Natural killer cell (primary cell): Measurements from ENCODE around the gene CAPN7. TPM values are rescaled to one million over a fixed set of nuclear protein-coding genes. Genes with fewer than 3 reads are reported as not detected.
A peak's percentile ranks its signal among the peaks of the same experiment; 100 is the strongest.

Source experiments
- ATAC-seq, 3 donors: fragments of 150-1000 bp in 2 of 3; fragments of 200-7000 bp in 1 of 3; cut with Tn5 transposase; 1 replicate in 1 of 3; 2 replicates in 2 of 3; pipeline ENCODE4 v1.10.0; 2021; ENCODE audit warnings: mild to moderate bottlenecking in 2 of 3, moderate library complexity in 2 of 3
- DNase-seq, 2 donors: peaks; one replicate each; pipeline versions ENCODE4 v3.0.0 to v3.0.0-alpha.2; 2013 to 2021; ENCODE audit warnings: mixed read lengths in 1 of 2
- H3K27ac ChIP-seq: one replicate; pipeline ENCODE4 v1.5.1; 2013; ENCODE audit warnings: mild to moderate bottlenecking, low read length
- H3K27me3 ChIP-seq: one replicate; pipeline ENCODE4 v1.6.1; 2013; ENCODE audit warnings: low read length; ENCODE audit not compliant: control insufficient read depth, insufficient read depth
- H3K36me3 ChIP-seq: one replicate; pipeline ENCODE4 v1.6.1; 2013; ENCODE audit warnings: low read length; ENCODE audit not compliant: control insufficient read depth, insufficient read depth
- H3K4me1 ChIP-seq: one replicate; pipeline ENCODE4 v1.6.1; 2013; ENCODE audit warnings: low read length; ENCODE audit not compliant: control insufficient read depth, insufficient read depth
- H3K4me3 ChIP-seq: one replicate; pipeline ENCODE4 v1.5.1; 2013; ENCODE audit warnings: low read length
- H3K9me3 ChIP-seq: one replicate; pipeline ENCODE4 v1.6.1; 2013; ENCODE audit warnings: low read length; ENCODE audit not compliant: control insufficient read depth, insufficient read depth
- H3K27ac Mint-ChIP-seq, 2 donors: one replicate each; pipeline ENCODE4 v1.8.0; 2022; ENCODE audit warnings: mild to moderate bottlenecking in 2 of 2, mixed read lengths in 2 of 2, moderate library complexity in 1 of 2
- H3K27me3 Mint-ChIP-seq, 2 donors: one replicate each; pipeline ENCODE4 v1.8.0; 2022; ENCODE audit warnings: low read depth in 2 of 2, mixed read lengths in 2 of 2
- H3K36me3 Mint-ChIP-seq: one replicate; pipeline ENCODE4 v1.8.0; 2022; ENCODE audit warnings: mixed read lengths
- H3K4me1 Mint-ChIP-seq, 2 donors: one replicate each; pipeline ENCODE4 v1.8.0; 2022; ENCODE audit warnings: mixed read lengths in 2 of 2
- H3K4me3 Mint-ChIP-seq: one replicate; pipeline ENCODE4 v1.8.0; 2022; ENCODE audit warnings: mild to moderate bottlenecking, moderate library complexity, mixed read lengths
- H3K9me3 Mint-ChIP-seq, 2 donors: one replicate each; pipeline ENCODE4 v1.8.0; 2022; ENCODE audit warnings: mixed read lengths in 2 of 2
- CTCF ChIP-seq: fragments of 200-600 bp; IDR thresholded peaks from one replicate; pipeline ENCODE4 v1.8.0; 2022; ENCODE audit warnings: antibody characterized with exemption
- WGBS: methylation state at CpG from one replicate; pipeline ENCODE4 v1.1.7; 2013; ENCODE audit warnings: missing lambda C conversion rate; ENCODE audit not compliant: insufficient coverage; 5-methylcytosine and 5-hydroxymethylcytosine counted together
- intact Hi-C: fragments of 100-400 bp; cut with micrococcal nuclease; formaldehyde crosslinking; loops from one replicate; pipeline ENCODE4 v1.14.2; 2022
- total RNA-seq, 4 donors: library from RNA; stranded (reverse); fragments of 120-200 nt in 1 of 4; gene quantifications; one replicate each; pipeline versions ENCODE4 v1.2.3 to v1.2.4, GENCODE V29; 2013 to 2022

CAPN7 gene
- total RNA-seq, 3 donors from 2014 or later (not counting 1 experiment from before 2014, with no cell fraction given) = 35.3 to 59.9 (median 52.8) TPM

DNA sequence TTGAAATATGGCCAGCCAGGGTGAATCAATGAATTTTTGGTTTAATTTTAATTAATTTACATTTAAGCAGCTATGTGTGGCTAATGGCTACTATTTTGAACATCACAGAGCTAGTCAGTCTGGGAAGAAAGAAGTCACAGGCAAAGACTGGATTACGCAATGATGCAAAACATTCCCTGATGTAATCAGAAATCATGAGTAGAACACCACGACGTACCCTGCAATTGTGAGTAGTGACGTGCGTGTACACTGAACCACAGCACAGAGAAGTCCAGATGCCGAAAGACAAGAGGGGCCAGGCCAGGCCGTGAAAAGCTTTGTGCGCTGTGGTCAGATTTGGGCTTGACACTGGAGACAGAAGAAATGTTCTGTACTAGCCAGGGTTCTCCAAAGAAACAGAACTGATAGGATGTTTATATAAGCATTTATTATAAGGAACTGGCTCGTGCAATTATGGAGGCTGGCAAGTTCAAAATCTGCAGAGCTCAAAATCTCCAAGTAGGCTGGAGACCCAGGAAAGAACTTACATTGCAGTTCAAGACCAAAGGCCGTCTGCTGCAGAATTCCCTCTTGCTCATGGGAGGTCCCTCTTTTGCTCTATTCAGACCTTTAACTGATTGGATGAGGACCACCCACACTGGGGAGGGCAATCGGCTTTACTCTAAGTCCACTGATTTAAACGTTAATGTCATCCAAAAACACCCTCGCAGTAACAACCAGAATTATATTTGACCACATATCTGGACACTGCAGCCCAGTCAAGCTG is 81.7 kb downstream of the CAPN7 start:
- no peaks in the 10 kb centered on the region for H3K9me3 Mint-ChIP-seq
- intact Hi-C loops = no loop called here
- peaks cover 93 to 97% of the 10 kb centered on the region in 2 donors for H3K4me1 Mint-ChIP-seq
- H3K4me3 Mint-ChIP-seq = no peak overlapping the region
- ATAC-seq (no peak), DNase-seq (no peak)
- no peaks in the 10 kb centered on the region for H3K9me3 ChIP-seq
- H3K27me3 ChIP-seq = no peaks in the 10 kb centered on the region
- H3K27ac Mint-ChIP-seq = peak overlapping the region; percentile 87 to 97
- H3K27me3 Mint-ChIP-seq = no peaks in the 10 kb centered on the region
- peaks cover 26% of the 10 kb centered on the region for H3K36me3 ChIP-seq
- 85% methylated on average over 13 of the region's 13 CpGs for WGBS
- no peak for TF ChIP-seq CTCF
- H3K4me1 ChIP-seq = peaks cover 84% of the 10 kb centered on the region
- no peak overlapping the region for H3K27ac ChIP-seq
- no peaks in the 10 kb centered on the region for H3K36me3 Mint-ChIP-seq
- H3K4me3 ChIP-seq = no peak overlapping the region

DNA sequence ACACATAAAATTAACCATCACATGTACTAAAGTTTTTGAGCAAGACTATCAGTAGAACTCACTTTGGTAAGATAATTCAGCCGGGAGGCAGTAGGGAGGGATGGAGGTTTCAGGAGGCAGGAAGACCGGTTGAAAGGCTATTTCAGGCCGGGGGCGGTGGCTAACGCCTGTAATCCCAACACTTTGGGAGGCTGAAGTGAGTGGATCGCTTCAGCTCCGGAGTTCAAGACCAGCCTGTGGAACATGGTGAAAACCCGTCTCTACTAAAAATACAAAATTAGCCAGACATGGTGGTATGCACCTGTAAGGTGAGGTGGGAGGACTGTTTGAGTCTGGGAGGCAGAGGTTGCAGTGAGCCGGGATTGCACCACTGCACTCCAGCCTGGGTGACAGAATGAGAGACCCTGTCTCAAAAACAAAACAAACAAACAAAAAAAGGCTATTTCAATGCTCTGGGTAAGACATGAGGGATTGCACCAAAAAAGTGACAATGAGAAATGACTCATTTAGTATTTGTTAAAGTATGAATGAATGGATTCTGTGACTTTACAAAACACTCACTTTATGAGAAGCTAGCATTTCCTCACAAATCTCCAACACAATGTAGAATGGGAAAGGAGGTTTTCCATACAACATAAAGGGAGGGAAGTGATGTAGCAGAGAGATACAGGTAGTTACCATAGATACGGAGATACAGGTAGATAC is 82.4 kb downstream of the CAPN7 start:
- TF ChIP-seq CTCF = no peak
- Mint-ChIP-seq H3K27me3 (no peaks in the 10 kb centered on the region), H3K4me3 (peak overlapping the region; percentile 45), H3K4me1 (peaks cover 92 to 97% of the 10 kb centered on the region in 2 donors), H3K27ac (peak overlapping the region; percentile 87 to 97), H3K36me3 (no peaks in the 10 kb centered on the region), H3K9me3 (no peaks in the 10 kb centered on the region)
- ATAC-seq (no peak), DNase-seq (no peak)
- WGBS = over 99% methylated on average over 9 of the region's 10 CpGs
- H3K27ac ChIP-seq = peak overlapping the region; percentile 50
- no peak overlapping the region for H3K4me3 ChIP-seq
- intact Hi-C loops = no loop called here
- peaks cover 85% of the 10 kb centered on the region for H3K4me1 ChIP-seq
- H3K27me3 ChIP-seq = no peaks in the 10 kb centered on the region
- no peaks in the 10 kb centered on the region for H3K9me3 ChIP-seq
- H3K36me3 ChIP-seq = peaks cover 26% of the 10 kb centered on the region

- Mint-ChIP-seq H3K27ac (peak overlapping the region; percentile 87 to 97), H3K36me3 (no peaks in the 10 kb centered on the region), H3K4me1 (peaks cover 87 to 96% of the 10 kb centered on the region in 2 donors), H3K27me3 (no peaks in the 10 kb centered on the region), H3K9me3 (no peaks in the 10 kb centered on the region), H3K4me3 (peak overlapping the region; percentile 73)
- no peaks in the 10 kb centered on the region for H3K9me3 ChIP-seq
- ATAC-seq (peak; percentile 6 to 22 (median 8)), DNase-seq (no peak)
- H3K27me3 ChIP-seq = no peaks in the 10 kb centered on the region
- peaks cover 24% of the 10 kb centered on the region for H3K36me3 ChIP-seq
- 30% methylated on average over 1 of the region's 1 CpG for WGBS
- no peak overlapping the region for H3K4me3 ChIP-seq
- intact Hi-C loops = no loop called here
- peak overlapping the region; percentile 50 for H3K27ac ChIP-seq
- no peak for TF ChIP-seq CTCF
- peaks cover 85% of the 10 kb centered on the region for H3K4me1 ChIP-seq
These were observed 83.6 kb downstream of the CAPN7 start for GRCh38 chr3:15289661-15290060.
